PC-9 (cell line): ENCODE results near the gene GABRG3.

ENCODE experiments used
- EZH2 ChIP-seq: fragments of 200-600 bp; sonication (generic); IDR thresholded peaks from 2 replicates; pipeline ENCODE4 v1.8.0; 2017; ENCODE audit warnings: antibody characterized with exemption, low read depth
- TF ChIP-seq, protein P1 (sequence below): fragments of 200-600 bp; sonication (generic); conservative IDR thresholded peaks from 2 replicates; pipeline ENCODE4 v1.6.1; 2017; ENCODE audit warnings: mixed run types, antibody characterized with exemption, mild to moderate bottlenecking, moderate library complexity

DNA sequence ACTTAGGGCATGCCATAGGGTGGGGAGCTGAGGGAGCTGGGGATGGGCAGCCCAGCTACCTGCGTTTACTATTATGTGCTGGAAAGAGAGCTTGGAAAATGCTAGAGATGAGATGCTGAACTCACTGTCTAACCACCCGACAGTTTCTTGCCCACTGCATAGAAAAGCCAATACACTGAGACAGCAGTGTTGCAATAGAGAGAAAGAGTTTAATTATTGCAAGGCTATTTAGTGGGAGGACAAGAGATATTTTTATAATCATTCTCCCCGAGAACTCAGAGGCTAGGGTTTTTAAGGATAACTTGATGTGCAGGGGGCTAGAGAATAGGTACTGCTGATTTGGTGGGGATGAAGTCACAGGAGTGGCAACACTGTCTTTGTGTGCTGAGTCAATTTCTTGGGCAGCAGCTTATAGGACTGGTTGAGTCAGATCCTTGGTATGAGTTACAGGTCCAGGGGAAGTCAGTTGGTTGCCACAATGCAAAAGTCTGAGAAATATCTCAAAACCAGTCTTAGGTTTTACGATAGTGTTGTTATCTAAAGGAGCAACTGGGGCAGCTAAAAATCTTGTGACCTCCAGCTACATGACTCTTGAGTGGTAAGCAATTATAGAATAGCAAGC, 205.9 kb downstream of the GABRG3 start:
- TF ChIP-seq, protein P1, sequence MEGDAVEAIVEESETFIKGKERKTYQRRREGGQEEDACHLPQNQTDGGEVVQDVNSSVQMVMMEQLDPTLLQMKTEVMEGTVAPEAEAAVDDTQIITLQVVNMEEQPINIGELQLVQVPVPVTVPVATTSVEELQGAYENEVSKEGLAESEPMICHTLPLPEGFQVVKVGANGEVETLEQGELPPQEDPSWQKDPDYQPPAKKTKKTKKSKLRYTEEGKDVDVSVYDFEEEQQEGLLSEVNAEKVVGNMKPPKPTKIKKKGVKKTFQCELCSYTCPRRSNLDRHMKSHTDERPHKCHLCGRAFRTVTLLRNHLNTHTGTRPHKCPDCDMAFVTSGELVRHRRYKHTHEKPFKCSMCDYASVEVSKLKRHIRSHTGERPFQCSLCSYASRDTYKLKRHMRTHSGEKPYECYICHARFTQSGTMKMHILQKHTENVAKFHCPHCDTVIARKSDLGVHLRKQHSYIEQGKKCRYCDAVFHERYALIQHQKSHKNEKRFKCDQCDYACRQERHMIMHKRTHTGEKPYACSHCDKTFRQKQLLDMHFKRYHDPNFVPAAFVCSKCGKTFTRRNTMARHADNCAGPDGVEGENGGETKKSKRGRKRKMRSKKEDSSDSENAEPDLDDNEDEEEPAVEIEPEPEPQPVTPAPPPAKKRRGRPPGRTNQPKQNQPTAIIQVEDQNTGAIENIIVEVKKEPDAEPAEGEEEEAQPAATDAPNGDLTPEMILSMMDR = no peak
- no peak for TF ChIP-seq EZH2
